ENCODE measurements around the gene EPHA6. TPM values are rescaled to one million over a fixed set of nuclear protein-coding genes. Genes with fewer than 3 reads are reported as not detected.
"Not testable (repeated sequence)": the region's sequence is repeated elsewhere in the genome, so short reads cannot be mapped to it uniquely, and the experiment has no call there.

EPHA6 gene
- polyA plus RNA-seq, 1 donor: 1.6 TPM

DNA sequence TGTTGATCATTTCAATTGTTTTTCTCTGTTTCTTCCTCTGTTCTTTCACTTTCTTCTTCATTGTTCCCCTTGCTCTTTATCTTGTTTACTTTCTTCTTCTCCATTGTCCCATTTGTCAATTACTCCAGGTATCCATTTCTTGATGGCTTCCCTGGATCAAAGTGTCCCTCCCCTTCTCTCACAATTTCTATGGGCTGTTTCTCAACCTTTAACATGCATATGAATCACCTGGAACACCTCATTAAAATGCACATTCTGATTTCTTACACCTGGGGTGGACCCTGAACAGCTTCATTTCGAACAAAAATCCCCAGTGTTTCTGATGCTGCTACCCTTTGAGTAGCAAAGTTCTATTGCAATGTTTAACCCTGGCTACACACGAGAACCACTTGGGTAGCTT lies 454.8 kb downstream of the EPHA6 start:
- H3K27ac ChIP-seq (ENCODE audit: low read length): no peak overlapping the region
- no peaks in the 10 kb centered on the region for H3K4me1 ChIP-seq (ENCODE audit: control insufficient read depth, insufficient read depth, low read length)
- peaks cover 3% of the 10 kb centered on the region for H3K9me3 ChIP-seq (ENCODE audit: control insufficient read depth, low read depth, low read length)
- H3K36me3 ChIP-seq (ENCODE audit: control insufficient read depth, insufficient read depth, low read length): no peaks in the 10 kb centered on the region
- H3K27me3 ChIP-seq (ENCODE audit: control insufficient read depth, insufficient read depth, low read length): no peaks in the 10 kb centered on the region
- no peak overlapping the region for H3K4me3 ChIP-seq (ENCODE audit: low read length)
- WGBS (ENCODE audit: insufficient coverage, low lambda C conversion rate): no CpG with 5 or more reads among the region's 2 CpGs
- no peak for DNase-seq

DNA sequence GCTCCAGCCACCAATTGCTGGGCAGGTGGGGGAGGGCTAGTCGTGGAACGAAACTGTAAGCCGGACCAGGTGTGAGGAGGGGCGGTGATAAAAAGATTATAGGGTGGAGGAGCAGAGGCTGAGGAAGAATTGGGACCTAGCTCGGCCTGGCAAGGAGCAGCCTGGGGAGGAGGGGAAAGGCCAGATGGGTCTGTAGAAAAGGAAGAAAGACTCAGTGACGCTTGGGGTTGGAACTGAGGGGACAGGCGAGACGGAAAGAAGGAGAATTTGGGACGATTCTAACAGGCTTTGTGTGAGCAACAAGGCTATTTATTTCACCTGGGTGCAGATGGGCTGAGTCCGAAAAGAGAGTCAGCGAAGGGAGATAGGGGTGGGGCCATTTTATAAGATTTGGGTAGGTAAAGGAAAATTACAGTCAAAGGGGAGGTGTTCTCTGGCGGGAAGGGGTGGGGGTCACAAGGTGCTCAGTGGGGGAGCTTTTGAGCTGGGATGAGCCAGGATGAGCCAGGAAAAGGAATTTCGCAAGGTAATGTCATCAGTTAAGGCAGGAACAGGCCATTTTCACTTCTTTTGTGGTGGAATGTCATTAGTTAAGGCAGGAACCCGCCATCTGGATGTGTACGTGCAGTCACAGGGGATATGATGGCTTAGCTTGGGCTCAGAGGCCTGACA lies 462.6 kb downstream of the EPHA6 start:
- not testable (repeated sequence) for H3K27me3 ChIP-seq (ENCODE audit: control insufficient read depth, insufficient read depth, low read length); H3K4me1 ChIP-seq (ENCODE audit: control insufficient read depth, insufficient read depth, low read length); H3K36me3 ChIP-seq (ENCODE audit: control insufficient read depth, insufficient read depth, low read length); H3K27ac ChIP-seq (ENCODE audit: low read length); H3K4me3 ChIP-seq (ENCODE audit: low read length); H3K9me3 ChIP-seq (ENCODE audit: control insufficient read depth, low read depth, low read length); DNase-seq
- WGBS (ENCODE audit: insufficient coverage, low lambda C conversion rate): 92% methylated on average over 4 of the region's 15 CpGs

DNA sequence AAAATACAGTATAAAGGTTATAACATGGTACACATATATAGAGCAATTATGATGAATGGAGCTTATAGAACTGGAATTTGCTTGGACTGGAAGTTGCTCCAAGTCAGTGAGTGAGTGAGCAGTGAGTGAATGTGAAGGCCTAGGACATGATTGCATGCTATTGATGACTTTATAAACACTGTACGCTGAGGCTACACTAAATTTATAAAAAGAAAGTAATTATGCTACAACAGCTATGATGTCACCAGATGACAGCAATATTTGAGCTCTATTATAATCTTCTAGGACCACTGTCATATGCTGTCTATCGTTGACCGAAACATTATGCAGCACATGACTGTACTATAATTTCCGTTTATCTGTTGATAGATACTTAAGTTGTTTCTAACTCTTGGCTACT lies 463.3 kb downstream of the EPHA6 start:
- DNase-seq: no peak
- Histone ChIP-seq H3K27me3 (ENCODE audit: control insufficient read depth, insufficient read depth, low read length) (no peaks in the 10 kb centered on the region), H3K36me3 (ENCODE audit: control insufficient read depth, insufficient read depth, low read length) (no peaks in the 10 kb centered on the region), H3K9me3 (ENCODE audit: control insufficient read depth, low read depth, low read length) (no peaks in the 10 kb centered on the region), H3K4me3 (ENCODE audit: low read length) (no peak overlapping the region), H3K4me1 (ENCODE audit: control insufficient read depth, insufficient read depth, low read length) (no peaks in the 10 kb centered on the region), H3K27ac (ENCODE audit: low read length) (no peak overlapping the region)
- no CpG with 5 or more reads among the region's 4 CpGs for WGBS (ENCODE audit: insufficient coverage, low lambda C conversion rate)

DNA sequence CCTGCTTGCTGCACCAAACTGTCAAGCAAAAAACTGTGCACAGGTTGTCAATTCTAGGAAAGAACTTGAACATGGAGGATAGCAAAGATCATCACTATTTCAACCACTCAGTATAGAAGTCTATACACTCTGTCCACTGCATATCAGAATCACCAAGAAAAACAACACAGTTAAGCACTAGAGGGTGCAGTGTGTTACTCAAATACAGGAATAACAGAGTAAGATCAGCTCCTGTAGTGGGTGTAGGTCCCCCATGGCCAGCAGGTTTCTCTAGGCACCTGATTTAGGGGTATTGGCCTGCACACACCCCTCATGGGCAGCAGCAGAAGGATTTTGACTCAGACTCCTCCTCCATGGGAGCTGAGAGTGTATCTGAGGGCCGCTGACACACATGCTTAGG lies 464.1 kb downstream of the EPHA6 start:
- Histone ChIP-seq H3K9me3 (ENCODE audit: control insufficient read depth, low read depth, low read length) (no peaks in the 10 kb centered on the region), H3K27me3 (ENCODE audit: control insufficient read depth, insufficient read depth, low read length) (no peaks in the 10 kb centered on the region), H3K27ac (ENCODE audit: low read length) (no peak overlapping the region), H3K4me1 (ENCODE audit: control insufficient read depth, insufficient read depth, low read length) (no peaks in the 10 kb centered on the region), H3K36me3 (ENCODE audit: control insufficient read depth, insufficient read depth, low read length) (no peaks in the 10 kb centered on the region), H3K4me3 (ENCODE audit: low read length) (no peak overlapping the region)
- no CpG with 5 or more reads among the region's 1 CpG for WGBS (ENCODE audit: insufficient coverage, low lambda C conversion rate)
- DNase-seq: no peak

DNA sequence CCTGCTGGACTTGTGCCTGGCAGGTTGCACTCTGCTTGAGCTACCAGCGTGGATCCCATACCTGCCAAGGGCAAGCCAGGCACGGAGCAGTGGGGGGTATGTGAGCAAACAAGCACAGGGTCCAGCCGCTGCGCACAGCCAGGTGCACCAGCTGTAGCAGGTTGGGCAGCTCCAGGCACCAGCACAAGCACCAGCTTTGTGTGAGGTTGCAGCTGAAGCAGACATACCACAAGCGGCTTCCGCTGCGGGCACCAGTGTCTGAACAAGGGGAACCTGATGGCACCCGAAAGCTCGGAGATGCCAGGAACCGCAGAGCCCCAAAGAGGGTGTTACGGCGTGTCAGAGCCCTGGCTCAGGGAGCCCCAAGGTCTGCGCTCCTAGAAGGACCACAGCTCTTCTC lies 477.5 kb downstream of the EPHA6 start:
- H3K36me3 ChIP-seq (ENCODE audit: control insufficient read depth, insufficient read depth, low read length): no peaks in the 10 kb centered on the region
- H3K9me3 ChIP-seq (ENCODE audit: control insufficient read depth, low read depth, low read length): peaks cover 8% of the 10 kb centered on the region
- H3K4me1 ChIP-seq (ENCODE audit: control insufficient read depth, insufficient read depth, low read length): no peaks in the 10 kb centered on the region
- no peak overlapping the region for H3K27ac ChIP-seq (ENCODE audit: low read length)
- no peaks in the 10 kb centered on the region for H3K27me3 ChIP-seq (ENCODE audit: control insufficient read depth, insufficient read depth, low read length)
- WGBS (ENCODE audit: insufficient coverage, low lambda C conversion rate): no CpG with 5 or more reads among the region's 13 CpGs
- no peak overlapping the region for H3K4me3 ChIP-seq (ENCODE audit: low read length)
- DNase-seq: no peak

DNA sequence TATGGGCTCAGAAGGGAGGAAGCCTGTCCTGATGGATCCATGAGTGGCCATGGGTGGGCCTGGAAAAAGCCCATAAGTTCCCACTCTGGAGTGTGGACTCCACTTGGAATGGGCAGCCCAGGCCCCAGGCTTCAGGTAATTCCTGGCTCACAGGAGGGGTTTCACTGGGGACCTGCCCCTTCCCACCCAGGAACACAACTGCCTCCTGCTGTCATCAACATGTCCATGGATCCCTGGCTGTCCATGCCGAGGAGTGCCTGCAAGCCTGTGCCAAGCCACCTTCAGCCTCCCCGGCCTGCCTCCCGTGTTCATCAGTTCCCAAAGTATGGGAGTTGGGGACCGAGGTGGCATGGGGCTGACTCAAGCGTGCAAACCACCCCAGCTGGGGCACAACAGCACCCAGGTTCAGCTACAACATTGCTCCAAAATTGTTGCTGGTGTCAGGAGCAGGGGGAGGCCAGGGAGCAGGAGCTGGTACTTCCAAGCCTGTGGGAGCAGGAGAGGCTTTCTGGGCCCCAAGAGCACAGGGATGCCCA lies 479.3 kb downstream of the EPHA6 start:
- no peak for DNase-seq
- Histone ChIP-seq H3K36me3 (ENCODE audit: control insufficient read depth, insufficient read depth, low read length) (no peaks in the 10 kb centered on the region), H3K27ac (ENCODE audit: low read length) (no peak overlapping the region), H3K4me3 (ENCODE audit: low read length) (no peak overlapping the region), H3K9me3 (ENCODE audit: control insufficient read depth, low read depth, low read length) (peaks cover 8% of the 10 kb centered on the region), H3K4me1 (ENCODE audit: control insufficient read depth, insufficient read depth, low read length) (no peaks in the 10 kb centered on the region), H3K27me3 (ENCODE audit: control insufficient read depth, insufficient read depth, low read length) (no peaks in the 10 kb centered on the region)
- no CpG with 5 or more reads among the region's 5 CpGs for WGBS (ENCODE audit: insufficient coverage, low lambda C conversion rate)

DNA sequence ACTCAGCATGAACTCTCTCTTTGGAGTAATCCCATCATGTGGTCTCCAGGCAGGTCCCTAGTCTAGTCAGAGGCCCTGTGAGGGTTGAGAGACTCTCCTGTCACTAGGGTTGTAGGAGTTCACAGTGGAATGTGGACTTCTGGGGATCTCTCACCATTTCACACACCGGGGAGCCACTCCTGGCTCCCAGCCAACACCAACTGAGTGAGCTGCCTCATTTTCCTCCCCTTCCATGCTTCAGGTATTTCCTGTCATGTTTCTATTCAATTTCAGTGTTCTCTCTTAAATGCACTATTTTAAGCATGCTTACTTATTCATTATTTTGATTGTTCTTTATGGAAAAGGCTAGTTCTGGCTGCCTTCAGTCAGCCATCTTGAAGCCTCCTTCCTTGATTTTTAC lies 482.6 kb downstream of the EPHA6 start:
- no peaks in the 10 kb centered on the region for H3K4me1 ChIP-seq (ENCODE audit: control insufficient read depth, insufficient read depth, low read length)
- no peak overlapping the region for H3K4me3 ChIP-seq (ENCODE audit: low read length)
- no CpG with 5 or more reads among the region's 1 CpG for WGBS (ENCODE audit: insufficient coverage, low lambda C conversion rate)
- no peak overlapping the region for H3K27ac ChIP-seq (ENCODE audit: low read length)
- no peak for DNase-seq
- no peaks in the 10 kb centered on the region for H3K27me3 ChIP-seq (ENCODE audit: control insufficient read depth, insufficient read depth, low read length)
- peaks cover 5% of the 10 kb centered on the region for H3K9me3 ChIP-seq (ENCODE audit: control insufficient read depth, low read depth, low read length)
- no peaks in the 10 kb centered on the region for H3K36me3 ChIP-seq (ENCODE audit: control insufficient read depth, insufficient read depth, low read length)

DNA sequence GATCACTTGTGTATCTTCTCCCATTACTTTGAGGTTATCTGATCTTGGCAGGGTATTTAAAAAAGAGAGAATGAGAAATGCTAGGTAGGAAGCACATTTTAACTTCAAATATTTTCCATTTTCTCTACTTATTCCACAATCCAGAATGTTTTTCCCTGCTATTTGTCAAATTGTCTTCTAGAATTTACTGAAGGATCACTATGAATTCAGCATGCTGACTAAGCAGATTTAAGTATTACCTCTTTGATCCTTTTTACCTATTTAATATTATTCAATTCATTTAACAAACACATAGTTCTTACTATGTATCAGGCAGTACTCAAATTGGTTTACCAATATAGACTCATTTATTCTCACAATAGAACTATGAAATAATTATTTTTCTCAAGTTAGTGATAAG lies 486.7 kb downstream of the EPHA6 start:
- H3K9me3 ChIP-seq (ENCODE audit: control insufficient read depth, low read depth, low read length): no peaks in the 10 kb centered on the region
- no peak for DNase-seq
- H3K36me3 ChIP-seq (ENCODE audit: control insufficient read depth, insufficient read depth, low read length): no peaks in the 10 kb centered on the region
- no peaks in the 10 kb centered on the region for H3K27me3 ChIP-seq (ENCODE audit: control insufficient read depth, insufficient read depth, low read length)
- H3K4me3 ChIP-seq (ENCODE audit: low read length): no peak overlapping the region
- H3K27ac ChIP-seq (ENCODE audit: low read length): no peak overlapping the region
- no peaks in the 10 kb centered on the region for H3K4me1 ChIP-seq (ENCODE audit: control insufficient read depth, insufficient read depth, low read length)

DNA sequence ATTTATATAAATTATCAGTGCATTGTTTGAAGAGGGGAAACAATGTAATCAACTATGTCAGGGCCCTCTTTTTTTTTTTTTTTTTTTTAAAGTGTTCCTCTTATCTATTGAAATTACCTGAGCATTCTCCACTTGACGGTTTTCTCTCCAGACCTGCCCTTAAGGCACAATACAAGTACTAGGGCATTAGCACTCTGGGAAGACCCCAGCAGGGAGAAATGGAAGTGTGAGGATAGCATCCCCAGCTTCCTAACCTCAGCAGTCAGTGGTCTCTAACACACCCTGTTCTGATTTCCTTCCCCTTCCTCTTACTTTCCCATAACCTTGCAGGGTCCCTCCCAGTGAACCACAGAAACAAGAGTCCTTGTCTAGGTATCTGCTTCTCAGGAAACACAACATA lies 491.8 kb downstream of the EPHA6 start:
- no peak overlapping the region for H3K4me3 ChIP-seq (ENCODE audit: low read length)
- no CpG with 5 or more reads among the region's 1 CpG for WGBS (ENCODE audit: insufficient coverage, low lambda C conversion rate)

DNA sequence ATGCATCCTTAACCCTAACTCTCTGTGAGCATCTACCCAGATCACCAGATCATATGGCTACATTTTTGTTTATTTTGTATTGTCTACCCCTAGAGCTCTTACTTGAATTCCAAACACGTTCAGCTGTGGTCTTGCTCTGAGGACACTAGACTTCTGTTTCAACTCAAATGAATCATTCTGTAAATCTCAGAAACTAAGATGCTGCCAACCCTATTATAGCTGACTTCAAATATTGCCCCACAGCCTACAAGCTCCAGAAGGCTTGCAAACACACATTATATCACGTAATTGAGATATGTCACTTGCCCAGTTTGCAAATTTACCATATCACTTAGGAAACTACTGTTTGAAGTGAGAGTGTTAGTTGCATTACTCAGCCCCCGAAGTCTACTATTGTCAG lies 524.0 kb downstream of the EPHA6 start:
- no peaks in the 10 kb centered on the region for H3K27me3 ChIP-seq (ENCODE audit: control insufficient read depth, insufficient read depth, low read length)
- WGBS (ENCODE audit: insufficient coverage, low lambda C conversion rate): no CpG with 5 or more reads among the region's 3 CpGs

More for the DNA sequence above, 491.8 kb downstream of the EPHA6 start:
- H3K4me1 ChIP-seq (ENCODE audit: control insufficient read depth, insufficient read depth, low read length): no peaks in the 10 kb centered on the region
- no peaks in the 10 kb centered on the region for H3K9me3 ChIP-seq (ENCODE audit: control insufficient read depth, low read depth, low read length)
- H3K36me3 ChIP-seq (ENCODE audit: control insufficient read depth, insufficient read depth, low read length): no peaks in the 10 kb centered on the region
- no peaks in the 10 kb centered on the region for H3K27me3 ChIP-seq (ENCODE audit: control insufficient read depth, insufficient read depth, low read length)
- no peak overlapping the region for H3K27ac ChIP-seq (ENCODE audit: low read length)
- no peak for DNase-seq

DNA sequence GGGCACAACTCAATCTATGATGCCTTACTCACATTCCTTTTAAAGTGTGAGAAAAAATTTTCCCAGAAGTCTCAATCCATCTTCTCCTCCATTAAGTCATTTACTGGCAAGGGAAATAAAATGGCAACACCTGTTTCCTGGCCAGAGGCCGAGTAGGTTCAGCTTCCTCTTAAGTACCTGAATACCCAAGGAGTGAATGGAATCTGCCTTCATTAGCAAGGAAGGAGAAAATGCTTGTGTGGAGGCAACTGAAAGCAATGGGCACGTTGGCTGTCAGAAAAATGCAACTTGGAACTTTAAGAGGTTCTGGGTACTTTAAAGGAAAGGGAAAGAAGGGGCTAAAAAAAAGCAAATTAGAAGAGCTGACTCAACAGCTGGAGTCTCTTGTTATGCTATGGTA lies 526.5 kb downstream of the EPHA6 start:
- no CpG with 5 or more reads among the region's 2 CpGs for WGBS (ENCODE audit: insufficient coverage, low lambda C conversion rate)
- no peaks in the 10 kb centered on the region for H3K27me3 ChIP-seq (ENCODE audit: control insufficient read depth, insufficient read depth, low read length)
- H3K4me3 ChIP-seq (ENCODE audit: low read length): no peak overlapping the region
- no peaks in the 10 kb centered on the region for H3K9me3 ChIP-seq (ENCODE audit: control insufficient read depth, low read depth, low read length)
- H3K27ac ChIP-seq (ENCODE audit: low read length): no peak overlapping the region
- no peaks in the 10 kb centered on the region for H3K36me3 ChIP-seq (ENCODE audit: control insufficient read depth, insufficient read depth, low read length)
- DNase-seq: no peak
- no peaks in the 10 kb centered on the region for H3K4me1 ChIP-seq (ENCODE audit: control insufficient read depth, insufficient read depth, low read length)

More for the DNA sequence above, 524.0 kb downstream of the EPHA6 start:
- no peaks in the 10 kb centered on the region for H3K36me3 ChIP-seq (ENCODE audit: control insufficient read depth, insufficient read depth, low read length)
- no peak for DNase-seq
- no peak overlapping the region for H3K27ac ChIP-seq (ENCODE audit: low read length)
- H3K9me3 ChIP-seq (ENCODE audit: control insufficient read depth, low read depth, low read length): no peaks in the 10 kb centered on the region
- H3K4me1 ChIP-seq (ENCODE audit: control insufficient read depth, insufficient read depth, low read length): no peaks in the 10 kb centered on the region
- H3K4me3 ChIP-seq (ENCODE audit: low read length): no peak overlapping the region
